Tibial nerve (tissue), 4 donors: ENCODE results near the gene PRODH2.

Experiments used
- CTCF ChIP-seq, 5 experiments: fragments of 200-600 bp in 3 of 5; fragments of 450-650 bp in 2 of 5; sonication (generic) in 3 of 5; IDR thresholded peaks; one replicate each; pipeline ENCODE4 v1.5.1; 2016 to 2019; ENCODE audit warnings: antibody characterized with exemption in 5 of 5, mild to moderate bottlenecking in 3 of 5, moderate library complexity in 2 of 5
- EP300 ChIP-seq, 2 donors: sonication (generic); formaldehyde crosslinking; IDR thresholded peaks; one replicate each; pipeline ENCODE4 v1.6.1; 2017; ENCODE audit warnings: antibody characterized with exemption in 2 of 2, mild to moderate bottlenecking in 1 of 2
- POLR2A ChIP-seq, 2 donors: fragments of 450-650 bp; IDR thresholded peaks; one replicate each; pipeline ENCODE4 v1.6.1; 2017; ENCODE audit warnings: antibody characterized with exemption in 2 of 2, mild to moderate bottlenecking in 2 of 2, moderate library complexity in 2 of 2

GRCh38 chr19:35841961-35842595 is 29.4 kb upstream of the PRODH2 start:
- TF ChIP-seq CTCF (IDR thresholded peaks at IDR 0.05): no peak
- TF ChIP-seq POLR2A (IDR thresholded peaks at IDR 0.05): no peak
- TF ChIP-seq EP300 (IDR thresholded peaks at IDR 0.05): no peak
